Cardiac fibroblast (primary cell): ENCODE measurements around the gene DNAJC8.

Experiments used
- DNase-seq, 2 donors: peaks; one replicate each; pipeline versions ENCODE4 v3.0.0 to v3.0.0-alpha.2; 2010; ENCODE audit warnings: low read depth in 2 of 2
- H3K4me3 ChIP-seq, 2 donors: replicated peaks in 1 of 2; 1 replicate in 1 of 2; 2 replicates in 1 of 2; pipeline ENCODE4 v1.5.1; 2011; ENCODE audit warnings: low read depth in 2 of 2, low read length in 2 of 2, mild to moderate bottlenecking in 2 of 2, moderate library complexity in 1 of 2
- TF ChIP-seq, protein P1 (sequence below): IDR thresholded peaks from one replicate; pipeline ENCODE4 v1.5.1; 2011; ENCODE audit warnings: low read depth, mild to moderate bottlenecking, low read length, inconsistent platforms

The DNAJC8 gene

DNA sequence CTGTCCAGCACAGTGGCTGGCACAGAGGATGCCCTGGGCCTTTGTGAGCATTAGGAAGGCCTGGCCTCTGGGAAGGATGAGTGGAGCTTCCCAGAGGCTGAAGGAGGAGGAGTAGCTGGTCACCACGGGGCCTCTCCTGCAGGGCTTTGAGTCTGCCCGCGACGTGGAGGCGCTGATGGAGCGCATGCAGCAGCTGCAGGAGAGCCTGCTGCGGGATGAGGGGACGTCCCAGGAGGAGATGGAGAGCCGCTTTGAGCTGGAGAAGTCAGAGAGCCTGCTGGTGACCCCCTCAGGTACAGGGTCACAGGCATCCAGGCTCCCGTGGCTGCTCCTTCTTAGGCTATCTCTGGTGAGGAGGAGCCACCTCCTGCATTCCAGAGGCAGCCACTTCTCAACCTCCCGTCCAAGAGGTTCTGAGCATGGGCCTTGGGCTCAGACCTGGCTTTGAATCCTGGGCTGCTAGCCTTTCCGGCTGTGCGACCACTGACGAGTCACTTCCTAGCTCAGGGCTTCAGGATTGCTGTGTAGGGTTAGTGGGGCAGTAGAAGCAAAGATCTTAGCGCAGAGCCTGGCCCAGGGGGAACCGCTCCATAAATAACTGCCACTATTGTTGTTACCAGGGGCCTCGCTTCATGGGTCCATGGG is 40.5 kb upstream of the DNAJC8 start:
- TF ChIP-seq, protein P1, sequence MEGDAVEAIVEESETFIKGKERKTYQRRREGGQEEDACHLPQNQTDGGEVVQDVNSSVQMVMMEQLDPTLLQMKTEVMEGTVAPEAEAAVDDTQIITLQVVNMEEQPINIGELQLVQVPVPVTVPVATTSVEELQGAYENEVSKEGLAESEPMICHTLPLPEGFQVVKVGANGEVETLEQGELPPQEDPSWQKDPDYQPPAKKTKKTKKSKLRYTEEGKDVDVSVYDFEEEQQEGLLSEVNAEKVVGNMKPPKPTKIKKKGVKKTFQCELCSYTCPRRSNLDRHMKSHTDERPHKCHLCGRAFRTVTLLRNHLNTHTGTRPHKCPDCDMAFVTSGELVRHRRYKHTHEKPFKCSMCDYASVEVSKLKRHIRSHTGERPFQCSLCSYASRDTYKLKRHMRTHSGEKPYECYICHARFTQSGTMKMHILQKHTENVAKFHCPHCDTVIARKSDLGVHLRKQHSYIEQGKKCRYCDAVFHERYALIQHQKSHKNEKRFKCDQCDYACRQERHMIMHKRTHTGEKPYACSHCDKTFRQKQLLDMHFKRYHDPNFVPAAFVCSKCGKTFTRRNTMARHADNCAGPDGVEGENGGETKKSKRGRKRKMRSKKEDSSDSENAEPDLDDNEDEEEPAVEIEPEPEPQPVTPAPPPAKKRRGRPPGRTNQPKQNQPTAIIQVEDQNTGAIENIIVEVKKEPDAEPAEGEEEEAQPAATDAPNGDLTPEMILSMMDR: no peak
- no peak overlapping the region for H3K4me3 ChIP-seq
- no peak for DNase-seq

DNA sequence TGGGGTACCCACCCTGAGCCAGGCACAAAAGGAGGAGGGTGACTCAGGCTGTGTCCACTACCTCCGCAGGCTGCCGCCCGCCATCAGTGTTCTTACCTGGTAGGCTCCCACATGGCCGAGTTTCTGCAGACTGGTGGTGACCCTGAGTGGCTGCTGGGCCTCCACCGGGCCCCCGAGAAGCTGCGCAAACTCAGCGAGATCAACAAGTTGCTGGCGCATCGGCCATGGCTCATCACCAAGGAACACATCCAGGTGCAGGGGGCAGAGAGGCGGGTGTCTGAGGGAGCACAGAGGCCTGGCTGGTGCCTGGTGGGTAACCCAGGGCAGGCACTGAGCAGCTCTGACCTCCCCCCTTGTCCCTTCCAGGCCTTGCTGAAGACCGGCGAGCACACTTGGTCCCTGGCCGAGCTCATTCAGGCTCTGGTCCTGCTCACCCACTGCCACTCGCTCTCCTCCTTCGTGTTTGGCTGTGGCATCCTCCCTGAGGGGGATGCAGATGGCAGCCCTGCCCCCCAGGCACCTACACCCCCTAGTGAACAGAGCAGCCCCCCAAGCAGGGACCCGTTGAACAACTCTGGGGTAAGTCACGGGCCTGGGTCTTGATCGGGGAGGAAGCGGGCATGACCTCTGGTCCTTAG is 39.5 kb upstream of the DNAJC8 start:
- TF ChIP-seq, protein P1: no peak
- no peak overlapping the region for H3K4me3 ChIP-seq
- no peak for DNase-seq

DNA sequence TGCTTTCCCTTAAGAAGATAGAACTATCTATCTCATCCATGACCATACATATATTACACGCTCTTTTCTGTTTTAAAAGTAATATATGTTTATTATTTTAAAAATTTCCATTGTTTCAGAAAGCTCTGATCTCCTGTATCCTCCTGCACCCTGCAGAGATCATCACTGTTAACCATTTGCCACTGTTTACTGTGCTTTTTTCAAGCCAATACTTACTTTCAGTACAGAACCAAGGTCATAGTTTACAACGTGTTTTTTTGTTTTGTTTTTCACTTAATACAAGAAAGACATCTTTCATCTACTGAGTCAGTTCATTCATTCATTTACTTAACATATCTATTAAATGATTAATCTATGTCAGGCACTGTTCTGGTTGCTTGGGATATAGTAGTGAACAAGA is 36.7 kb upstream of the DNAJC8 start:
- TF ChIP-seq, protein P1: no peak
- DNase-seq: no peak
- H3K4me3 ChIP-seq: no peak overlapping the region

DNA sequence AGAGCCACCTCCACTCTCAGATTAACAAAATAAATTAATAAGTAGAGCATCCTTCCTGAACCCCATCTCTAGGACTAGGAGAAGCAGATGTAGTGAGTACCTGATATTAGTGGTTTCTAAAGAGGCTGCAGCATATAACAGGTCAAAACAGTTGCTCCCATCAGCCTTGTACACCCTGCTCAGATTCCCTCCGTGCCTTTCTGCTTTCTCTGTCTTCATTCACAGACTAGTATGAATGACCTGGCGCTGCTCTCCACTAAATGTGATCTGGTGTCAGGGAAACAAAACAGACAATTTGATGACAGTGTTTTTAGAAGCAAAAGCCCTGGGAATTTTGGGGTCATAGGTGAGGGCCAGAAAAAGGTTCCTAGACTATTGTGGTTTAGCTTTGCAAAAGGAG is 34.8 kb upstream of the DNAJC8 start:
- H3K4me3 ChIP-seq: no peak overlapping the region
- TF ChIP-seq, protein P1: no peak
- DNase-seq: no peak

DNA sequence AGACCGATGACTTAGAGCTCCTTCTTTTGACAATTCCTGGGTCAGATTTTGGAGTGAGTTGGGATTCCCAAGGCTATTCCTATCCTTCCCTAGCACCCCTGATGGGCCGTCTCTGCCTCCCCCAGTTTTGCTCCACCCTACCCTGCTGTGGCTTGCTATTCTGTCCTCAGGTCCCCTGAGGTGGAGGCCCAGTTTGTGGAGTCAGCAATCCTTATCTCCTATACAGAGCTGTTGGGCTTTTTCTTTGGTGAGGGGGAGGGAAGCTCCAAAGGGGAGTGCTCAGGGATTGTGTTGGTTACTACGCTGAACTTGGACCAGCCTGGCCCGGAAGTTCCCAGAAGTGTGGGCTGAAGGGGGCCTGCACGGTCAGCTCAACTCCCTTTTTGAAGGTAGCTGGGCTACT is 34.1 kb upstream of the DNAJC8 start:
- peak in 1 of 2 donors; percentile 42 for DNase-seq
- no peak overlapping the region for H3K4me3 ChIP-seq
- TF ChIP-seq, protein P1: no peak

DNA sequence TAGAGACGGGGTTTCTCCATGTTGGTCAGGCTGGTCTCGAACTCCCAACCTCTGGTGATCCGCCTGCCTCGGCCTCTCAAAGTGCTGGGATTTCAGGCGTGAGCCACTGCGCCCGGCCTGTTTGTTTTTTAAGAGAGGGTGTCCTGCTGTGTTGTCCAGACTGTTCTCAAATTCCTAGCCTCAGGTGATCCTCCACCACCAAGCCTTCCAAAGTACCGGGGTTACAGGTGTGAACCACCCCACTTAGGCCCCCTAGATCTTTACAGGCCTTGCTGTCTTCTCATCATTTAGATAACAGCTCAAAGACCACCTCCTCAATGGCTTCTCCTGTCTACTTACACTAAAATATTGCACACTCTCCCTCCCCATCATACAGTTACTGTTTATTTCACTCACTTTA is 32.7 kb upstream of the DNAJC8 start:
- H3K4me3 ChIP-seq: no peak overlapping the region
- TF ChIP-seq, protein P1: no peak
- no peak for DNase-seq

DNA sequence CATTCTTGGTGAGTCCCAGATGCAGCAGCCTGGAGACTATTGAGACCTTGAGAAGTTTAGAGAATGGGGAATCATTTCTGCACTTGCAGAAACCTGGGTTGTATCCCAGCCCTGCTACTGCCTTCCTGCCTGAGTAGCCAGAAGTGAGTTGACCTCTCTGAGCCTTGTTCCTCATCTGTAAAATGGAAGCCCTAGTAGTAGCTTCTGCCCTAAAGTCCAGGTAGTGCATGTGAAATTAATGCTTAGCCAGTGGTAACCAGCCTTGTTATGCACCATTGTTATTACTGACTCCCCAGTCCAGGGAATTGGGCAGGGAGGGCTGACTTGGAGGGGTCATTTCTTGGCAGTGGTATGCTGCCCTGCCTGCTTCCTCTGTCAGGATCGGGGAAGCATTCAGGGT is 32.1 kb upstream of the DNAJC8 start:
- H3K4me3 ChIP-seq: no peak overlapping the region
- no peak for DNase-seq
- TF ChIP-seq, protein P1: no peak
